GM12878 (cell line): ENCODE data around the gene SLMAP.

Experiments
- KDM1A ChIP-seq: fragments of 200-600 bp; sonication (generic); IDR thresholded peaks from 2 replicates; pipeline ENCODE4 v1.6.1; 2016; ENCODE audit warnings: borderline replicate concordance
- NFIC ChIP-seq: IDR thresholded peaks from 2 replicates; pipeline ENCODE4 v1.6.1; 2012; ENCODE audit warnings: low read depth, mild to moderate bottlenecking, inconsistent platforms, low read length, moderate library complexity
- NRF1 ChIP-seq: conservative IDR thresholded peaks from 2 replicates; pipeline ENCODE4 v1.6.1; 2011; ENCODE audit warnings: mild to moderate bottlenecking, low read depth, low read length, improper control_type of control experiment
- POLR2A ChIP-seq: IDR thresholded peaks from 2 replicates; pipeline ENCODE4 v1.6.1; 2011; ENCODE audit warnings: low read depth, mild to moderate bottlenecking, low read length
- RUNX3 ChIP-seq: IDR thresholded peaks from 2 replicates; pipeline ENCODE4 v1.6.1; 2012; ENCODE audit warnings: low read length, inconsistent platforms
- SMC3 ChIP-seq: IDR thresholded peaks from 2 replicates; pipeline ENCODE4 v1.6.1; 2011; ENCODE audit warnings: low read length, improper control_type of control experiment, borderline replicate concordance
- TF ChIP-seq, protein P1 (sequence below): IDR thresholded peaks from 2 replicates; pipeline ENCODE4 v1.6.1; 2011; ENCODE audit warnings: low read depth, low read length, improper control_type of control experiment, borderline replicate concordance
- TF ChIP-seq, protein P2 (sequence below), 3 experiments: IDR thresholded peaks in 2 of 3; conservative IDR thresholded peaks in 1 of 3; 2 replicates each; pipeline ENCODE4 v1.5.1; 2011; ENCODE audit warnings: low read depth in 3 of 3, low read length in 3 of 3, mild to moderate bottlenecking in 3 of 3, control low read depth in 2 of 3, moderate library complexity in 2 of 3, inconsistent platforms in 1 of 3, mixed read lengths in 1 of 3; ENCODE audit not compliant: control insufficient read depth in 2 of 3, insufficient read depth in 1 of 3; ENCODE audit errors: extremely low read depth in 1 of 3
- TF ChIP-seq, protein P3 (sequence below): fragments of 450-650 bp; IDR thresholded peaks from 2 replicates; pipeline ENCODE4 v1.6.1; 2018; ENCODE audit warnings: mild to moderate bottlenecking, low read depth, moderate library complexity; ENCODE audit not compliant: partially characterized antibody
- TF ChIP-seq, protein P4 (sequence below): IDR thresholded peaks from 2 replicates; pipeline ENCODE4 v1.6.1; 2012; ENCODE audit warnings: mild to moderate bottlenecking, low read depth, low read length

DNA sequence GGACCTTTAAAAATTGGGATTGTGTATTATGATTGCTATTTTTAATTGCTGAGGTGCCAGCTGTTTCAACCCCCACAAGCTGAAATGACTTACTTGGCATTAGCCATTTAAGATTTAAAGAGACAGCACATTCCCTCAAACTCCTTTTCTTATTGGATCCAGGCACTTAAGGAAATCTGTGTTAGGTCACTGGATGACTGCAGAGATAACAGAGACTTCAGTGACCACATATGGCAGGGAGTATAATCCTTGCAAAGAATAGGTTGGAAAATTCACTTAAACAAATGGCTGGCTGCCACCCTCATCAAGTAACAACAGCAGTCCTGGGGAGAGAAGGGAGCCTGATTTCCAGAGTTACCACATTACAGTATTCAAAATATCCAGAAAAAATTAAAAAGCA lies 66.6 kb downstream of the SLMAP start:
- TF ChIP-seq, protein P1, sequence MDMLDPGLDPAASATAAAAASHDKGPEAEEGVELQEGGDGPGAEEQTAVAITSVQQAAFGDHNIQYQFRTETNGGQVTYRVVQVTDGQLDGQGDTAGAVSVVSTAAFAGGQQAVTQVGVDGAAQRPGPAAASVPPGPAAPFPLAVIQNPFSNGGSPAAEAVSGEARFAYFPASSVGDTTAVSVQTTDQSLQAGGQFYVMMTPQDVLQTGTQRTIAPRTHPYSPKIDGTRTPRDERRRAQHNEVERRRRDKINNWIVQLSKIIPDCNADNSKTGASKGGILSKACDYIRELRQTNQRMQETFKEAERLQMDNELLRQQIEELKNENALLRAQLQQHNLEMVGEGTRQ: no peak
- TF ChIP-seq, protein P2, sequence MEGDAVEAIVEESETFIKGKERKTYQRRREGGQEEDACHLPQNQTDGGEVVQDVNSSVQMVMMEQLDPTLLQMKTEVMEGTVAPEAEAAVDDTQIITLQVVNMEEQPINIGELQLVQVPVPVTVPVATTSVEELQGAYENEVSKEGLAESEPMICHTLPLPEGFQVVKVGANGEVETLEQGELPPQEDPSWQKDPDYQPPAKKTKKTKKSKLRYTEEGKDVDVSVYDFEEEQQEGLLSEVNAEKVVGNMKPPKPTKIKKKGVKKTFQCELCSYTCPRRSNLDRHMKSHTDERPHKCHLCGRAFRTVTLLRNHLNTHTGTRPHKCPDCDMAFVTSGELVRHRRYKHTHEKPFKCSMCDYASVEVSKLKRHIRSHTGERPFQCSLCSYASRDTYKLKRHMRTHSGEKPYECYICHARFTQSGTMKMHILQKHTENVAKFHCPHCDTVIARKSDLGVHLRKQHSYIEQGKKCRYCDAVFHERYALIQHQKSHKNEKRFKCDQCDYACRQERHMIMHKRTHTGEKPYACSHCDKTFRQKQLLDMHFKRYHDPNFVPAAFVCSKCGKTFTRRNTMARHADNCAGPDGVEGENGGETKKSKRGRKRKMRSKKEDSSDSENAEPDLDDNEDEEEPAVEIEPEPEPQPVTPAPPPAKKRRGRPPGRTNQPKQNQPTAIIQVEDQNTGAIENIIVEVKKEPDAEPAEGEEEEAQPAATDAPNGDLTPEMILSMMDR (IDR thresholded peaks at IDR 0.05 in 2 of 3, conservative IDR thresholded peaks at IDR 0.05 in 1 of 3; ENCODE audit: control insufficient read depth in 2 of 3, extremely low read depth in 1 of 3, insufficient read depth in 1 of 3, low read depth in 3 of 3, low read length in 3 of 3): no peak
- TF ChIP-seq, protein P3, sequence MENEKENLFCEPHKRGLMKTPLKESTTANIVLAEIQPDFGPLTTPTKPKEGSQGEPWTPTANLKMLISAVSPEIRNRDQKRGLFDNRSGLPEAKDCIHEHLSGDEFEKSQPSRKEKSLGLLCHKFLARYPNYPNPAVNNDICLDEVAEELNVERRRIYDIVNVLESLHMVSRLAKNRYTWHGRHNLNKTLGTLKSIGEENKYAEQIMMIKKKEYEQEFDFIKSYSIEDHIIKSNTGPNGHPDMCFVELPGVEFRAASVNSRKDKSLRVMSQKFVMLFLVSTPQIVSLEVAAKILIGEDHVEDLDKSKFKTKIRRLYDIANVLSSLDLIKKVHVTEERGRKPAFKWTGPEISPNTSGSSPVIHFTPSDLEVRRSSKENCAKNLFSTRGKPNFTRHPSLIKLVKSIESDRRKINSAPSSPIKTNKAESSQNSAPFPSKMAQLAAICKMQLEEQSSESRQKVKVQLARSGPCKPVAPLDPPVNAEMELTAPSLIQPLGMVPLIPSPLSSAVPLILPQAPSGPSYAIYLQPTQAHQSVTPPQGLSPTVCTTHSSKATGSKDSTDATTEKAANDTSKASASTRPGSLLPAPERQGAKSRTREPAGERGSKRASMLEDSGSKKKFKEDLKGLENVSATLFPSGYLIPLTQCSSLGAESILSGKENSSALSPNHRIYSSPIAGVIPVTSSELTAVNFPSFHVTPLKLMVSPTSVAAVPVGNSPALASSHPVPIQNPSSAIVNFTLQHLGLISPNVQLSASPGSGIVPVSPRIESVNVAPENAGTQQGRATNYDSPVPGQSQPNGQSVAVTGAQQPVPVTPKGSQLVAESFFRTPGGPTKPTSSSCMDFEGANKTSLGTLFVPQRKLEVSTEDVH: no peak
- no peak for TF ChIP-seq SMC3
- TF ChIP-seq NFIC: no peak
- TF ChIP-seq POLR2A: no peak
- TF ChIP-seq, protein P4, sequence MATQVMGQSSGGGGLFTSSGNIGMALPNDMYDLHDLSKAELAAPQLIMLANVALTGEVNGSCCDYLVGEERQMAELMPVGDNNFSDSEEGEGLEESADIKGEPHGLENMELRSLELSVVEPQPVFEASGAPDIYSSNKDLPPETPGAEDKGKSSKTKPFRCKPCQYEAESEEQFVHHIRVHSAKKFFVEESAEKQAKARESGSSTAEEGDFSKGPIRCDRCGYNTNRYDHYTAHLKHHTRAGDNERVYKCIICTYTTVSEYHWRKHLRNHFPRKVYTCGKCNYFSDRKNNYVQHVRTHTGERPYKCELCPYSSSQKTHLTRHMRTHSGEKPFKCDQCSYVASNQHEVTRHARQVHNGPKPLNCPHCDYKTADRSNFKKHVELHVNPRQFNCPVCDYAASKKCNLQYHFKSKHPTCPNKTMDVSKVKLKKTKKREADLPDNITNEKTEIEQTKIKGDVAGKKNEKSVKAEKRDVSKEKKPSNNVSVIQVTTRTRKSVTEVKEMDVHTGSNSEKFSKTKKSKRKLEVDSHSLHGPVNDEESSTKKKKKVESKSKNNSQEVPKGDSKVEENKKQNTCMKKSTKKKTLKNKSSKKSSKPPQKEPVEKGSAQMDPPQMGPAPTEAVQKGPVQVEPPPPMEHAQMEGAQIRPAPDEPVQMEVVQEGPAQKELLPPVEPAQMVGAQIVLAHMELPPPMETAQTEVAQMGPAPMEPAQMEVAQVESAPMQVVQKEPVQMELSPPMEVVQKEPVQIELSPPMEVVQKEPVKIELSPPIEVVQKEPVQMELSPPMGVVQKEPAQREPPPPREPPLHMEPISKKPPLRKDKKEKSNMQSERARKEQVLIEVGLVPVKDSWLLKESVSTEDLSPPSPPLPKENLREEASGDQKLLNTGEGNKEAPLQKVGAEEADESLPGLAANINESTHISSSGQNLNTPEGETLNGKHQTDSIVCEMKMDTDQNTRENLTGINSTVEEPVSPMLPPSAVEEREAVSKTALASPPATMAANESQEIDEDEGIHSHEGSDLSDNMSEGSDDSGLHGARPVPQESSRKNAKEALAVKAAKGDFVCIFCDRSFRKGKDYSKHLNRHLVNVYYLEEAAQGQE: no peak
- TF ChIP-seq NRF1: no peak
- no peak for TF ChIP-seq RUNX3
- TF ChIP-seq KDM1A: no peak
